NCI-H345 (cell line): ENCODE results near the gene MBOAT2.
A peak's percentile ranks its signal among the peaks of the same experiment; 100 is the strongest.
"Not testable (repeated sequence)": the region's sequence is repeated elsewhere in the genome, so short reads cannot be mapped to it uniquely, and the experiment has no call there.

Experiments used
- DNase-seq: peaks from one replicate; lab custom pipeline; 2025; lab: John Stamatoyannopoulos, UW

Gene MBOAT2, protein sequence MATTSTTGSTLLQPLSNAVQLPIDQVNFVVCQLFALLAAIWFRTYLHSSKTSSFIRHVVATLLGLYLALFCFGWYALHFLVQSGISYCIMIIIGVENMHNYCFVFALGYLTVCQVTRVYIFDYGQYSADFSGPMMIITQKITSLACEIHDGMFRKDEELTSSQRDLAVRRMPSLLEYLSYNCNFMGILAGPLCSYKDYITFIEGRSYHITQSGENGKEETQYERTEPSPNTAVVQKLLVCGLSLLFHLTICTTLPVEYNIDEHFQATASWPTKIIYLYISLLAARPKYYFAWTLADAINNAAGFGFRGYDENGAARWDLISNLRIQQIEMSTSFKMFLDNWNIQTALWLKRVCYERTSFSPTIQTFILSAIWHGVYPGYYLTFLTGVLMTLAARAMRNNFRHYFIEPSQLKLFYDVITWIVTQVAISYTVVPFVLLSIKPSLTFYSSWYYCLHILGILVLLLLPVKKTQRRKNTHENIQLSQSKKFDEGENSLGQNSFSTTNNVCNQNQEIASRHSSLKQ

DNA sequence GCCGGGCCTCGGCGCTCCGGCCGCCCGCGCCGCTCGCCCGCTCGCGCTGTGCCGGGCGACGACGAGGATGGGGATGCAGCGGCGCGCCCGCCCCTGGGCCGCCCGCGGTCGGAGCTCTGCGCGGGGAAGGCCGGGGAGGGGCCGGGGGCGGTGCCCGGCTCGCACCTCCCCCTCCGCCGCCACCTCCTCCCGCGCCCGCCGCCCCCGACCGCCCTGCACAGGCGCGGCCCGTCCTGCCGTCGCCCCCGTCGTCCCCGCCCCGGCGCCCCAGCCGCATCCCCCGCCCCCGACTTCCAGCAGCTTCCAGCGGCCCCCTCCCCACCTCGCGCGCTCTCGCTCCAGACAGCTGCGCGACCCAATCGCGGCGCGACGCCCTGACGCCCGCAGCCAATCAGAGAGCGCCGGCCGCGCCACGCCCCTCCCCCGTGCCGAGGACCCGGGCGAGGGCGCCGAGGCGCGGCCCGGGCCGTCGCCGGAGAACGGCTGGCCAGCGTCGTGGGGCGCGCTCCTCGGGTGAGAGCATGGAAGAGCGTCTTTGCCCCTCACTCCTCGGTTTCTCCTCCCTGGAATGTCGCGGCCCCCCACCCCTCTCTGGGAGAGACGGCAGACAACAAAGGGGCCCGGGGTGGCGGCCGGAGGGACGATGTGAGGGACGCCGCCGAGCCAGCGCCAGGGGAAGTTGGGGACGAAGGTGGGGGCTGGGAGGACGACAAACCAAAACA lies at the start of gene MBOAT2:
MBOAT2 (minus strand) TSS at position 69 of the 722 bp plus-strand sequence. CDS start 70 bp downstream, outside the sequence.
- DNase-seq = peak; percentile 98

GRCh38 chr2:9052821-9053533 lies 49.5 kb upstream of the MBOAT2 start:
- no peak for DNase-seq

DNA sequence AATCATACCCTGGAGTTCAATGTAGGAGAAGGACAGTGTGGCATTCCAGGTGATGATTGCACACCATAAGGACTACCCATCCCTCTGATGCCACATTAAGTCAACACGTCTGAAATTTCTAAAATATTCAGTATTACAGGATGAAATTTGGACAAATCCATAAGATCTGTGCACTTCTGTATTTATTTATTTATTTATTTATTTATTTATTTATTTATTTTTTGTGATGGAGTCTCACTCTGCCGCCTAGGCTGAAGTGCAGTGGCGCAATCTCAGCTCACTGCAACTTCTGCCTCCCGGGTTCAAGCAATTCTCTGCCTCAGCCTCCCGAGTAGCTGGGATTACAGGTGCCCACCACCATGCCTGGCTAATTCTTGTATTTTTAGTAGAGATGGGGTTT lies 48.0 kb upstream of the MBOAT2 start:
- not testable (repeated sequence) for DNase-seq

- no peak for DNase-seq
Measured at GRCh38 chr2:9050122-9050809, 46.8 kb upstream of the MBOAT2 start.

DNA sequence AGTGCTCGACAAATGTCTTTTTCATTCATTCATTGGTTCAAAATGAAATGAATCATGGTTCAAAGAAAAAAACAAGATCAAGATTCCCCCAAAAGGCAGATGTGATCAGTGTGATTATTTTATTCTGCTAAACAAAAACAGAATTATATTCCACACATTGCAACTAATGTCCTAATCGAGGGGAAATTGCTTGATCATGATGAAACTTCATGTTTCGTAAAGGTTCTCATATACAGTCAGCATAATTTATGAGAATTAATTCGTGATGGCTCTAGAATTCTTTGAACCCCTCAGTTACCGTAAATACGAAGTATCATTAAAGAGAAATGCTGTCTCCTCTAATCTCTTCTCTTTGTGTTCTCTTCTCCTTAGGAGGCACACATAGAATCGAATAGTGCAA lies 42.1 kb upstream of the MBOAT2 start:
- no peak for DNase-seq

DNA sequence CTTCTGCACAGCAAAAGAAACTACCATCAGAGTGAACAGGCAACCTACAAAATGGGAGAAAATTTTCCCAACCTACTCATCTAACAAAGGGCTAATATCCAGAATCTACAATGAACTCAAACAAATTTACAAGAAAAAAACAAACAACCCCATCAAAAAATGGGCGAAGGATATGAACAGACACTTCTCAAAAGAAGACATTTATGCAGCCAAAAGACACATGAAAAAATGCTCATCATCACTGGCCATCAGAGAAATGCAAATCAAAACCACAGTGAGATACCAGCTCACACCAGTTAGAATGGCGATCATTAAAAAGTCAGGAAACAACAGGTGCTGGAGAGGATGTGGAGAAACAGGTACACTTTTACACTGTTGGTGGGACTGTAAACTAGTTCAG lies 40.0 kb upstream of the MBOAT2 start:
- not testable (repeated sequence) for DNase-seq

- DNase-seq = no peak
Measured at GRCh38 chr2:9037166-9037565, 33.7 kb upstream of the MBOAT2 start.

DNA sequence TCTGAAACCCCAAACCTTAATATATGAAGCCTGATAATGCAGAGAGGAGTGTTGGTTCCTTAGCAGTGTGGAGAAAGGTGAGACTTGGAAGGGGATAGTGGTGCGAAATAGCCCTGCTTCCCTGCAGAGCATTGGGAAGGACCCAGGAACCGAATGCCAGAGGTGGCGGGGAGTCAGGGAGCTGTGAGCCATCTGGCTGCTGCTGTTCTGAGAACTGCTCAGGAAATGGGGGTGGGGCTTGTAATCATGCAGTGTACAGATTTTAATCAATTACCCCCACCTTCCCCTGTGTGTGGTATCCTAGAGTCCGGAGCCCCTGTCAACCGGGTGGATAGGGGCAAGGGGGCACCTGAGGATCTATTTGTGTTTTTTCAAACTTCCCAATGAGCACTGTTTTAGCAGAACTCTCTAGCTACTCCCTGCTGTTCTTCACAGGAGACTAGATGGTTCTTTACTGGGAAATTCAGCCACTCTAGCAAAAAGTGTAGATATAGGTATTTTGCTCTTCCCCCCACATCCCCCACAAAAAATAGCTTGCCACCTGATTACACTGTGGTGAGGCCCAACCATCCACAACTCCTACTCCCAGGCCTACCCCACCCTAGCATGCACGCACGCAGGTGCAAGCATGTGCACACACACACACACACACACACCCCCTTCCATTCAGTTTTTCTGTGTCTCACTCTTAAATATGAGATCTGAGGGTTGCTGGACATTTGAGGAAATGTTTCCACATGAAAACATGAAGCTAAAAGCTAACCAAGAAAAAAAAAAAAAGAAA lies 30.1 kb upstream of the MBOAT2 start:
- DNase-seq = no peak

GRCh38 chr2:9032536-9033255 lies 29.2 kb upstream of the MBOAT2 start:
- DNase-seq = peak; percentile 53

DNA sequence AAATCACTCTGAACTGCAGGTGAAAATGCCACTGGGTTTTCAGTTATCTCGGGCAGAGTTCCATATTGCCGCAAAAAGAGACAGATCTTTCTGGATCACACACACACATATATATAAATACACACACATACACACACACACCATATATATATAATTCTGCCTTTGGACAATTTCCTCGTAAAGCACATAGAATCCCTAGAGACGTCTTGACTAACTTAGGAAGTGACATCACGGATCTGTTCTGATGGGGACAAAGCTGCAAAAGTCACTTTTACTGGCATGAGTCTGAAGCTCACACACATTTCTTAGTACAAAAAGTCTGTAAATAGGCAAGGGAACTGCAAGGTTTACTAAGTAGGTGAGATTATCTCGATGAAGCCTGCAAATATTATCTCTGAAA lies 28.6 kb upstream of the MBOAT2 start:
- DNase-seq = no peak

GRCh38 chr2:9031246-9031645 lies 27.8 kb upstream of the MBOAT2 start:
- no peak for DNase-seq

DNA sequence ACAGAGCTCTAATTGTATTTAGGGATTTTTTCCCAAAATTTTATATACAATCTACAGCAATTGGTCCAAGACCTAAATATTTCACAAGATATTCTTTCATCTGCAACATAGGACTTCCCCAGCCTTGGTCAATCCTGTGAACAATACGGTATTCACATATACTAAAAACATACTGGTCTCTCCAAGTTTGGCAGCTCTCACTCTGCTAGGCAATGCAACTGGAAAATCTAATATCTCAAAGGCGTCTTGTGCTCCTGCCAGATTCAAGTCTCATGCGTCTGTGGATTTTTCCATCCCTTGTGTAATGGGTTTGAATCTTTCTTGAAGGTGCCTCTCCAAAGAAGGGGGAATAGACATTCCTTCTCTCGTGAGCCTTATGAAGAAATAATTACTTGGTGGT lies 27.4 kb upstream of the MBOAT2 start:
- no peak for DNase-seq

DNA sequence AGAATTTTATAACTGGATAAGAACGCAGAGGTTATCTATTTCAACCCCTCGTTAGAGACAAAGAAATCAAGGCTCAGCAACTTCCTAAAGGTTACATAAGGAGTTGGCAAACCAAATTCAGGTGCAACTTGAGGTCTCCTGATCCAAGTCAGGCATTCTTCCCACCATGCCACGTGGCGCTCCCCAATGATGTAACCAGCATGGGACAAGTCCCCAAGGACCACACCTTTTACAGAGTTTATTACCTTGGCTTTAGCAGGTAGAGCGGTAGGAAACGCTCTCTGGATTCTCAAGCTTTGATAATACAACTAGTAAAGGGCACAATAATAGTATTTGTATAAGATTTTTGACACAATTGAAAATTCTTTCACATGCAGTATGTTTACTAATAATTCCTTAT lies 26.7 kb upstream of the MBOAT2 start:
- DNase-seq = no peak

DNA sequence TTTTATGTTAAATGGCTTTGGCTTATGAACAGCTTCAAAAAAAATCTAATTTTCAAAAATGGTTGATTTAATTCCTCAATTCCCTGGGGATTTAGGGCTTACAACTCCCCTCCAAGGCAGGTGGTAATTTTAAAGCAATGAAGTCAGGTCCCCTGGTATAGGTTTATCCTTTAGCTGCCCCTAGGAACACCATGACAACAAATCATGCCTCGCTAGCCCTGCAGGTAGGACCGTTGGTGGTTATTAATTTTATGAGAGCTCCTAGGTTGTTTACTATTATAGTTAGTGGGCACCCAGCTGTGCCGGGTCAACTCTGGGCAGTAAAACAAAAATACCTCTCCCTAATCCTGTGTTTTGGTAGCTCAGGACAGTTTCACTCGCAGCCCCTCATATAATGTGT lies 26.2 kb upstream of the MBOAT2 start:
- no peak for DNase-seq

DNA sequence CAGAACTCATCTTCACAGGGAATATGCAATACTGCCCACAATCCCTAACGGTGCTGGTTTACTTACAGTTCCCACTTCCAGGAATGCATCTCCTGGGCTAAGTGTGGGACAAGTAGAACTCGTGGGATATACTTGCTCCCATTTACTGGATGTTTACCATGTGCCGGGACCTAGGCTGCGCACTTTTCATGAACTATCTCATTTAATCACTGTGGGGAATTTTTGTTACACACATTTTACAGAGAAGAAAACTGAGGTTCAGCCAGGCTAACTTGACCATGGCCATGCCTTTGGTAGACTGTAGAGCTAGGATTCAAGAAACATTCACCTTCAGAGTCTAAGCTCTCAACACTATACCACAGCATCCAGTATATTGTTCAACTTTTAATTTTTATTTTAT lies 24.4 kb upstream of the MBOAT2 start:
- DNase-seq = no peak

DNA sequence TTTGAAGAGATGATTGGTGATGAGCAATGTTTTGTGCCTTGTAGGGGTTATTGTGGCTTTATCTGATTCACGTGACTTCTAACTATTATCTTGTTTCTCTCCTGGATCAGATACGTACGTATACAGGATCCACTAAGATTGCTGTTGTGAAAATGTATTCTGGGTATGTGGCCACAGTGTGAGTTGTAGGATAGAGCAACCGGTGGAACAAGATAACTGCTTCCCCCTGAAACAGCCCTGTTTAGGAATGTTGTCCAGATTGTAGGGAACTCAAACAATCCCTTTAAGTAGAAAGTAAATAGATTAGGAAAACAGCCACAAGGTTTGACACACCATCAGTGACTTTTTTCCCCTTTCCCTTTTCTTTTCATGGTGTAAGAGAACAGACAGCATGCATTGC lies 22.3 kb upstream of the MBOAT2 start:
- no peak for DNase-seq

DNA sequence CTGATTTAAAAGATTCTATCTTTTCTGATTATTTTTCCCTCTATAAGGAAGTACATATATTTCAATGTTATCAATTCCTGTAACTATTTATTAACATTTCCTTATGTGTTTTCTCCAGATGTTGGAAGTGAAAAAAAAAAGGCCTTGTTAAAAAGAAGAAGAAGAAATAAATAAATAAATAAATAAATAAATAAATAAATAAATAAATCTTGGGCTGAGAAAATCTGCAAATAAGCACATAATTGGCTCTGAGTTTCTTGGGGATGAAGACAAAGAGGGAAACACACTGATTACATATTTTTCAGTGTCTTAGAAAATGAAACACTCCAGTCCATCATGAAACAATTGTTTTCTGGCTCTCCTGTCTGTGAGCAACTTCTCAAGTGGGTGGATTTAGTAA lies 21.1 kb upstream of the MBOAT2 start:
- DNase-seq = no peak

DNA sequence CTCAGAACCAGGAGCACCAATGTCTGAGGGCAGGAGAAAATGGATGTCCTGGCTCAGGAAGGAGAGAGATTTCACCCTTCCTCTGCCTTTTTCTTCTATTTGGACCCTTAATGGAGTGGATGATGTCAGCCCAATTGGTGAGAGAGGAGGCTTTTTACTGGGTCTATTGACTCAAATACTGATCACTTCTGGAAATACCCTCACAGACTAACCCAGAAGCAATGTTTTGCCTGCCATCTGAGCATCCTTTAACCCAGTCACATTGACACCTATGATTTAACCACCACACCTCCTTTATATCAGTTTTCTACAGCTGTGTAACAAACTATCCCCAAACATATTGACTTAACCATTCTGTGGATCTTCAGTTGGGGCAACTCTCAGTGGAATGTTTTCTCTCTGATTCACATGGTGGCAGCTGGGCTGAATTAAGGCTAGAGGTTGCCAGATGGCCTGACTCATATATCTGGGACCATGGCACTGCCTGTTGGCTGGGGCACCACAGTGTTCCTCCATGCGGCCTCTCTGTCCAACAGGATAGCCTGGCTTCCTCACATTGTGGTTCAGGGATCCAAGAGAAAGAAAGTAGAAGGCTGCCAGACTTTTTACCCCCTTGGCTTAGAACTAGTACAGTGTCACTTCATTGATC lies 18.2 kb upstream of the MBOAT2 start:
- DNase-seq = no peak

- no peak for DNase-seq
Measured at GRCh38 chr2:9020267-9020666, 16.8 kb upstream of the MBOAT2 start.

DNA sequence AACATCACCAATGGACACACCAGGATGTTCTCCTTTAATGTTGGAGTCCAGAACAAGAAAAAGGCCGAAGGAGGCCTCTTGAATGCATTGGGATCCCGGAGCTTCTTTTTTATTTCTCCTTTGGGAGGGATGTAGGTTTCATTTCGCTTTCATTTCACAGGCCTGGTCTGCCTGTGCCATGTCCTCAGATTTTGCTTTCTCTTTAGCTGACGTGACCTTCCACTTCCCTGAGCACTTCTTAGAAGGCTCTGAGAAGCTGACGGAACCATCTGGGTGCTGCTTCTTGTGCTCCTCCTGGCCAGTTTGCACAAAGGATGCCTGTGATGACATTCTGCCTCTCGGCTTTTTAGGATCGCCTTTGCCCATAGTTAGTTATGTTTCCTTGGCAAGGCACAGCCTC lies 15.1 kb upstream of the MBOAT2 start:
- DNase-seq = no peak
